GM19372 (cell line): Measurements from ENCODE around the gene SND1.
A peak's percentile ranks its signal among the peaks of the same experiment; 100 is the strongest.

Experiments used
- ATAC-seq: cut with Tn5 transposase; IDR thresholded peaks from one replicate; pipeline ENCODE4 v1.9.1; 2021; ENCODE audit warnings: mild to moderate bottlenecking, low read depth, moderate library complexity; ENCODE audit not compliant: unreplicated experiment

Gene SND1

GRCh38 chr7:127979113-127979727 lies 327.2 kb downstream of the SND1 start:
- no peak for ATAC-seq

DNA sequence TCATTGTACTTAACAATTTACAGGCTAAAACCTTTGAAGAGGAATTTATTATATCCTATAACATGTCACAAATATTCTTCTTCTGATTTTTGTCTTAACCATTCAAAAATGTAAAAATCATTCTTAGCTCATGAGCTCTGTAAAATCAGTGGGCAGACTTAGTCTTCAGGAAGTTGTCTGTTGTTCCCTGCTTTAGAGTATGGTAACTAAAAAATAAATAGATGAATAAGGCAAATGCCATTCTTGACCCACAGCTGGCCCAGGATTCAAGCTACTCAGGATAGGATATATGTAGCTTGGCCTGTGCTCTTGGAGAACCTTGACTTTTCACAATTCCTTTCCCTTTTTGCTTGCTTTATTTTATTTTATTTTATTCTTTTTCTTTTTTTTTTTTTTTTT lies 327.7 kb downstream of the SND1 start:
- ATAC-seq: no peak

GRCh38 chr7:127980901-127981300 lies 328.9 kb downstream of the SND1 start:
- ATAC-seq: no peak

DNA sequence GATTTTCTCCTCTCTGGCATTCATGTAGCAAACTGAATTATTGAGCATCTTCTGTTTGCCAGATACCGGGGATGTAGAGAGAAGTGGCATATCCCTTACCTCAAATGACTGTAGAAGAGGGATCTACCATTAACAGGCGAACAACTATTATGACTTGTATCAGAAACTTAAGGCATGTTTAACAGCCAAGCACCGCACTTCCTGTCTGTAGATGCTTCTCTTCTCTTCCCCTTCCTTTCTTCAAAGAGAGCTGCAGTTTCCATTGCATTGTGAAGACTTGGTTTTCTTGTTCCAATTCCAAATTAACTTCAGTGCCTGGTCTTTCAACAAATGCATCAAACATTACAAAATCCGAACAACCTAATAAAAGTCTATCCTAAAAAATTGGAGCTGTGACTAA lies 330.0 kb downstream of the SND1 start:
- ATAC-seq: no peak

DNA sequence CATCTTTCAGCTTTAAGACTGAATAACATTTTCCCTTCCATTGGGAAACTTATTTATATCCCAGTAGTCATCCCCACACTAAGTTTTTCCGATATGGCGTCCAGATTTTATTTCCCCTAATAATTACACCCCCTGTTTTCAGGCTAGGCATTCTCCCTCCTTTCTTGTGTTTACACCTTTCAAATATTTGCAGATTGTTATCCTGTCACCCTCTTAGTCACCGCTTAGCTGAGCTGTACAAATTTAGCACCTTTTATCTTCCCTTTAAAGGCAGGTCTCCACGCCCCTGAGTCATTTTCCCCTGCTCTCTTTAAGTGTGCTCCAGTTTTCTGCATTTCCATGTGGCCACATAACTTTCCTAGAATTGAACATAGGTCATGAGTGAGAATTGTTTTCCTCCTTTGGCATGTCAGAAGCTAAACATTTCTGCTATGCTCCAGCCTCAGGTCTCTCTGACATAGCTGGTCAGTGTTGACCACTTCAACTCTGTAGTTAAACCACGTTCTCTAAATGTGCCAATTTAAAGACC lies 331.9 kb downstream of the SND1 start:
- no peak for ATAC-seq

- no peak for ATAC-seq
Measured at GRCh38 chr7:127986581-127987521, 334.9 kb downstream of the SND1 start.

GRCh38 chr7:127988751-127989150 lies 336.8 kb downstream of the SND1 start:
- no peak for ATAC-seq

- no peak for ATAC-seq
Measured at GRCh38 chr7:127993317-127993716, 341.3 kb downstream of the SND1 start.

DNA sequence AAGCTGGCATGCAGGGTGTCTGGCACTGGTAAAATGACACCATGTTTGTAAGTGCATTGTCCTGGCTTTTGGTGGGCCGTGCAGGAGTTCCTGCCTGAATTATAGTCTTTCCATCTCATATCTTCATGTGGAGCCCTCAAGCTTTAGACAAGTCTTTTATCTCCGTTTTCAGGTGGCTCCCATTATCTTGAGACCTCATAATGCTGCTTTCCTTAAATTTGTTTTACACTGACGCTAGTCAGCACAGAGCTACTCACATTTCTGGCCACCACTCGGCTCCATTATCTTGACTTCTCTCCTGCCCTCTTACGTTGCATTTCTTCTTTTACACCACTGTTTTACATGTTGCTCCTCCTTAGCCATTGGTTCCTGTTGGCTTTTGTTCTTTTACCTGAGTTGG lies 342.0 kb downstream of the SND1 start:
- ATAC-seq: no peak

DNA sequence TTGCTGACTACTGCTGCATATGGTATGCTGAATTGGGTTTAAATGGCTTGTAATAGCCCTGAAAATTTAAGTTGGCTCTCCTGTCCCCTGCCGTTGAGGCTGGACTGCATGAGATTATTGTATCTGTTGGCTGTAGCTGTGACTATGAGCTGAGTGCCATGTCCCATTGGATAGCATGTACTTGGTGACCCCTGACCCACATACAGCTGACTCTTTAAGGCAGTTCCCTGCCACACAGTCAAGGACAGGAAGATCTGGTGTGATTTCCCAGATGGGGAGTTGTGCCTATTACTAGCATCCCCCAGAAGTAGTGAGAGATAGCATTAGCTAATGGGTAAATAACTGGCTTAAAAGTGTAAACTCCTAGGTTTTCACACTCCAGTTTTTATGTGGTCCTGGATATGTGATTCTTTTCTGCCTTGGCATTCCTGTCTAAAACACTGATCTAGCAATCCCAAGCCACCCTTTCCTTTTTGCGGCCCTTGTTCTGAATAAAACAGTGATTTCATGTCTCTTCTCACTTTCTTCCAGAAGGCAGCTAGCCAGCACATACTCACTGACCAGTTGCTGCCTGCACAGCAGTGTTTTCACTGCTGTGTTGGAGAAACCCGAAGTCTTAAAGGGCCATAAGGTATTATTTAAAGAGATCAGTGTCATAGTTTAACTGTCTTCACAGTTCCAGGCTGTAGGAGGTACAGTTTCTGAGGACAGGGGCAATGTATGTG lies 343.3 kb downstream of the SND1 start:
- ATAC-seq: no peak

GRCh38 chr7:127995881-127996215 lies 343.9 kb downstream of the SND1 start:
- ATAC-seq: no peak

- no peak for ATAC-seq
Measured at GRCh38 chr7:127996253-127997071, 344.5 kb downstream of the SND1 start.

DNA sequence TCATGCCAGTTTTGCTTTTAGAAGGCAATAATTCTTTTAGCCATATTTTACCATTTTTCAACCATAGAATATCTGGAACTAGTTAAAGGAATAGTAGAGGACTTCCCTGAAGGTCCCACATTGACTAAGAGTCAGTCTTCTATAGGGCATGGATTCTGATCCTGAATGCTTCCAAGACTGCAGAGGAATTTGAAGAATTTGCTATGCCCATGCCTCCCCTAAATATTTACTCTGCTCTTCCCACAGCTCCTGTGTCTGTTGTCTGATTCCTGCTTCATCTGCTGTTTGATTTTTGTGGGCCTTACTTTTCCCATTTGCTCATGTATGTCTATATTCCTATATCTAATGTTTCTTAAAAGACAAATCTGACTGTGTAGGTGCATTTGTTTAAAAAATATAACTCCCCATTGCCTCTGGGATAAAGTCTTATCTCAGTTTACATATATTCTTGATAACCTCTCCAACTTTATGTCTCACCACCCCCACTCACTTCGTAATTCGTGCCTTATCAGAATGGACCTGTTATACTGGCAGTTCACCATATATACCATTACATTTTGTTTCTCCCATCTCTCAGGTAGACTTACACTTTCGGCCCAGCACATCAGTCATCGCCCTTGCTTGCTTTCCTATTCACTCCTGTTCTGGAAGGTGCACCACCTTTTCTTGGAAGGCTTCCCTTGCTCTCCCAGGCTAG lies 345.4 kb downstream of the SND1 start:
- ATAC-seq: no peak

- no peak for ATAC-seq
Measured at GRCh38 chr7:127998671-127999070, 346.7 kb downstream of the SND1 start.

DNA sequence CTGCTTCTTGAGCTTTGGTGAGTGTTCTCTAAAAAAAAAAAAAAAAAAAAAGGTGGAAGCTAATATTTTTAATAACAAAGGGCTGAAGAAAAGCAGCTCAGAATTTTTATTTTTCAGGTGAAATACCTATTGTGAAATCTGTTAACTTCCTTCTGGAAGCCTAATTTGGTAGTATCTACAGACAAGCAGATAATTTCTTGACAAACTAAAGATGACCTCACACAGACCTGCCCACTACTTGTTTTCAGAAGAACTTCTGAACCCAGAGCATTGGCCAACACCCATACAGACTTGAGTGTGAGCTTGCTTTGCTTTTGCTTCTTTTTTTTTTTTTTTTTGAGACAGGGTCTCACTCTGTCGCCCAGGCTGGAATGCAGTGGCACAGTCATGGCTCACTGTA lies 348.1 kb downstream of the SND1 start:
- no peak for ATAC-seq

GRCh38 chr7:128000854-128001265 lies 348.9 kb downstream of the SND1 start:
- peak; percentile 57 for ATAC-seq

GRCh38 chr7:128003167-128003566 lies 351.2 kb downstream of the SND1 start:
- no peak for ATAC-seq

GRCh38 chr7:128003787-128004186 lies 351.8 kb downstream of the SND1 start:
- ATAC-seq: no peak

GRCh38 chr7:128004623-128005022 lies 352.6 kb downstream of the SND1 start:
- no peak for ATAC-seq

GRCh38 chr7:128005117-128005516 lies 353.1 kb downstream of the SND1 start:
- ATAC-seq: no peak
